SK-N-MC (cell line): ENCODE data around the gene RAB11FIP5.

Experiments used
- DNase-seq: peaks from one replicate; pipeline ENCODE4 v3.0.0-alpha.2; 2011; ENCODE audit warnings: low read depth, low spot score
- H3K27ac ChIP-seq: fragments of 200-600 bp; sonication (generic); 2 replicates; pipeline ENCODE4 v1.5.1; 2016; ENCODE audit warnings: mixed run types
- H3K36me3 ChIP-seq: fragments of 200-600 bp; sonication (generic); 2 replicates; pipeline ENCODE4 v1.6.1; 2017; ENCODE audit warnings: antibody characterized with exemption, low read length, mixed read lengths; ENCODE audit not compliant: insufficient read depth
- H3K4me3 ChIP-seq: fragments of 200-600 bp; sonication (generic); 2 replicates; pipeline ENCODE4 v1.5.1; 2016
- H3K9ac ChIP-seq: fragments of 200-600 bp; sonication (generic); 2 replicates; pipeline ENCODE4 v1.8.0; 2017; ENCODE audit warnings: mixed run types, mixed read lengths; ENCODE audit not compliant: insufficient read length
- H3K9me3 ChIP-seq: fragments of 200-600 bp; sonication (generic); 2 replicates; pipeline ENCODE4 v1.6.1; 2017; ENCODE audit warnings: low read depth, mild to moderate bottlenecking, antibody characterized with exemption, low read length, moderate library complexity, mixed read lengths
- EZH2 ChIP-seq: fragments of 200-600 bp; sonication (generic); IDR thresholded peaks from one replicate; pipeline ENCODE4 v1.6.1; 2017; ENCODE audit warnings: antibody characterized with exemption
- FOXP2 ChIP-seq: optimal IDR thresholded peaks from 2 replicates; pipeline ENCODE3; 2011; ENCODE audit warnings: mild to moderate bottlenecking, moderate library complexity; ENCODE audit not compliant: insufficient read depth; ENCODE audit errors: extremely low read length, control extremely low read depth
- POLR2AphosphoS5 ChIP-seq: IDR thresholded peaks from 2 replicates; pipeline ENCODE4 v1.6.1; 2012; ENCODE audit warnings: mild to moderate bottlenecking, low read depth, low read length, borderline replicate concordance

Gene RAB11FIP5

DNA sequence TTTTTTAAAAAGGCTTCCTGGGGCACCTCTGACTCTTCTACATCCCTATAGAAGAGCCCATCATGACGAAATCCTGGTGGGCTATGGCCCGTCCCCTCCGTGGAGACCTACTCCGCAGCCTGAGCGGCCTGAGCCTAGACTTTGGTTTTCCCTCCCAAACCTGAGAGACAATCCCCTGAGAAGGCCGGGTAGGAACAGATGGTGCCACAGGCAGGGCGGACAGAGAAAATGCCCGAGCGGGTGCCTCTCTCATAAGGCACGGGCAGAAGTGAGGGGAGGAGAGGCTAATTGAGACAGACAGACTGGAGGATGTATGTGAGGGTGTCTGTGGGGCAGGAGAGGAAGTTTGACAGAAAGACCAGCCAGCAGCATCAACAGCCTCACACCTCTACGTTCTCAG lies 21.1 kb downstream of the RAB11FIP5 start:
- Histone ChIP-seq H3K9me3 (no peaks in the 10 kb centered on the region), H3K4me3 (no peak overlapping the region), H3K9ac (no peak overlapping the region), H3K27ac (no peak overlapping the region), H3K36me3 (no peaks in the 10 kb centered on the region; the same call in 1 of the 2 replicates)
- TF ChIP-seq FOXP2, result no peak
- no peak for TF ChIP-seq EZH2
- TF ChIP-seq POLR2AphosphoS5, result no peak
- no peak for DNase-seq

DNA sequence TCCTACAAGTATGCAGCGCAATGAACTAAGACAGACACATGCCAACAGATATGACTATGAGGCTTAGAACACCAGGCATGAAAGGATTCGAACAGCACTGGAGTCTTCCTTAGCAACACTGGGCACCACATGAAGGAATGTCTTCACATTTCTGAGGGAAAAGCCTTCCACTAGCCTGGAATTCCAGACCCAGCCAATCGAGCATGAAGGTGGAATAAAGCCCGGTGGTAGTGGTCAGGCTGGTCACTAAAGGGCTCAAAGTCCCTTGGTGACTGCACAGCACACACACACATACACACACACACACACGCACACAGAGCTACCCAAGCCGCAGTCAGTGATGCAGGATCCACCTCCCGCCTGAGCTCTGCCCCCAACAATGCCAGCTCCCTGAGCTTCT lies 21.6 kb downstream of the RAB11FIP5 start:
- no peak overlapping the region for H3K9ac ChIP-seq
- no peak overlapping the region for H3K4me3 ChIP-seq
- H3K27ac ChIP-seq, result no peak overlapping the region
- no peak for TF ChIP-seq EZH2
- no peak for TF ChIP-seq POLR2AphosphoS5
- TF ChIP-seq FOXP2, result no peak
- DNase-seq, result no peak
- no peaks in the 10 kb centered on the region; the same call in 1 of the 2 replicates for H3K36me3 ChIP-seq
- H3K9me3 ChIP-seq, result no peaks in the 10 kb centered on the region

DNA sequence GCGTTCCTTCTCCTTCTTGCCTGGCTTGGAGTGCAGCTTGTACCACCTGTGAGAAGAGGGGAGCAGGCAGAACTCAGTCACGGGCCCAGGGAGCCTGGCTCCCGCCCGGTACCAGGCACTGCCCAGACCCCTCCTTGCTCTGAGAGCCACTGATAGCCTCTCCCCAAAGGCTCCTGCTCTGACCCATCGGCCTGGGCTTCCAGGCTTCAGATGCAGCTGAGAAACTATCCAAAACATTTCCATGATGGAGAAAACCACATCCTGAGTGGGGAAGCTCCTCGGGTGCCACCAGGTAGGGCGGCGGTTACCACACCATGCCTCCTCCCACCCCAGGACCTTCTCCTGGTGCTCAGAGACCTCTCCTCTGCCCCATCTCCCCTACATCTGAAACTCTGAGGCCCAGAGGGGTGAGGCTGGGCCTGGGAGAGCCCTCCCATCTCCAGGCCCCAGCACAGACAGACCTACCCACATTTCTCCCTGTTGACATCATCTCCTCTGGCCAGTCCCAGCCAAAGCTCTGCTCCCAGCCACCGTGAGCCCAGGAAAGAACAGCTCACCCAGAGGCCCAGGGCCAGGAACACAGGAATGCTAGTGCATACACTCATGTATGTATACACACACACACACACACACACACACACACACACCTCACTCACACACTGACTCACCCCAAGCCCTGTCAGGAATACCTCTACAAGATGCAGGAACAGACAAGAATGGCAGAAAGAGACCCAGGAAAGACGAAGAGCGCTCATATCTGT lies 23.3 kb downstream of the RAB11FIP5 start:
- TF ChIP-seq EZH2 (no peak), POLR2AphosphoS5 (no peak), FOXP2 (no peak)
- Histone ChIP-seq H3K27ac (no peak overlapping the region), H3K9ac (no peak overlapping the region), H3K9me3 (no peaks in the 10 kb centered on the region), H3K36me3 (no peaks in the 10 kb centered on the region; the same call in 1 of the 2 replicates), H3K4me3 (no peak overlapping the region)
- no peak for DNase-seq

DNA sequence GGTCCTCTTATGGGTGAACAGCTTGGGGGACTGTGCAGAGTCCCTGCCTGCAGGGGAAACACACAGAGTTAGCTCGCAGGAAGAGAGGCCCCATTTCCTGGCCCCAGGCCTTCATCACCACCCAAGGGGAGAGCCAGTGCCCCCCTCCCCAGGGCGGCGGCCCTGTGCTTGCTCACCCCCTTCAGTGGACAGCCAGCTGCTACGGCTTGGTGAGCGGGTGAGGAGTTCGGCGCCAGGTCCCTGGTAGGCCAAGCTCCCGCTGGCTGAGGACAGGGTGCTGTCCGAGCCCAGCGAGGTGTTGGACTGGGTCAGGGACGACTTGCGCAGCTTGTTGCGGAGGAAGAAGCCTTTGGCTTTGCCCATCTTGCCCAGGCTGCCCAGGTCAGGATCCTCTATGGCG lies 24.0 kb downstream of the RAB11FIP5 start:
- Histone ChIP-seq H3K9me3 (no peaks in the 10 kb centered on the region), H3K9ac (no peak overlapping the region), H3K4me3 (no peak overlapping the region), H3K27ac (no peak overlapping the region), H3K36me3 (no peaks in the 10 kb centered on the region; the same call in 1 of the 2 replicates)
- TF ChIP-seq FOXP2, result no peak
- no peak for TF ChIP-seq POLR2AphosphoS5
- no peak for TF ChIP-seq EZH2
- no peak for DNase-seq

DNA sequence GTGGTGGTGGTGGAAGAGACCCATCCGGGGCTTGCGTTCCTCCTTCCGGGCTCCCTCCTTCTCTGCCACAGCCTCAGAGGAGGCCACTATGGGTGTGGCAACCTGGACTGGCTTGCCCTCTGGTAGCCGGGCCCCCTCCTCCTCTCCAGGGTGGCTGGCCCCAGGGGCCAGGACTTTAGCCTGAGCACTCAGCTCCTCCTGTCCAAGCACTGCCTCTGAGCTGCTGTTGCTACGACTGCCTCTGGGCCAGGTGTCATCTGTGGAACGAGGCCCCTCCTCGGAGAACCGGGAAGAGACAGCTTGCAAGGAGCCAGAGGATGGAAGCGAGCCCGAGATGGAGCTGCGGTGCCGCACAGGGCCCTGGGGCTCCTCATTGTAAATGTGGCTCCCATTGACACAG lies 24.5 kb downstream of the RAB11FIP5 start:
- Histone ChIP-seq H3K9ac (no peak overlapping the region), H3K27ac (no peak overlapping the region), H3K36me3 (no peaks in the 10 kb centered on the region; the same call in 1 of the 2 replicates), H3K9me3 (no peaks in the 10 kb centered on the region), H3K4me3 (no peak overlapping the region)
- DNase-seq, result no peak
- TF ChIP-seq EZH2 (no peak), FOXP2 (no peak), POLR2AphosphoS5 (no peak)

DNA sequence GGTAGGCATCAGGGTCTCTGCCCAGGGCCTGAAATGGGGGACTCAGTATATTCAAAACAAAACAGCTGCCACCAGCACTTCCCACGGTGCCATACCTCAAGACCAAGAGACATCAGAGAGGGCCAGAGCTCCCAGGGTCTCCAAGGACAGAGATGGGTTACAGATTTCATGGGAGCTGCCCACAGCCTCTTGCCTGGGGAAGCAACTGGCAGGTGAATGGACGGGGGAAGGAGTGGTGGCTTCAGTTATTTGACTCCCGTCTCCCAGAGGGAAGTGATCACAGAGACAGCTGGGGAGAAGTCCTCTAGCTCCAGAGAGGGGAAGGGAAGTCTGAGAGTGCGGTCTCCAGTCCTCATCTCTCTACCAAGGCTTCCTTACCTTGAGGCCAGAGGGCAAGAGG lies 25.4 kb downstream of the RAB11FIP5 start:
- no peak for DNase-seq
- no peaks in the 10 kb centered on the region; the same call in 1 of the 2 replicates for H3K36me3 ChIP-seq
- no peak overlapping the region for H3K27ac ChIP-seq
- H3K4me3 ChIP-seq, result no peak overlapping the region
- no peak overlapping the region for H3K9ac ChIP-seq
- no peaks in the 10 kb centered on the region for H3K9me3 ChIP-seq
- TF ChIP-seq FOXP2 (no peak), POLR2AphosphoS5 (no peak), EZH2 (no peak)

DNA sequence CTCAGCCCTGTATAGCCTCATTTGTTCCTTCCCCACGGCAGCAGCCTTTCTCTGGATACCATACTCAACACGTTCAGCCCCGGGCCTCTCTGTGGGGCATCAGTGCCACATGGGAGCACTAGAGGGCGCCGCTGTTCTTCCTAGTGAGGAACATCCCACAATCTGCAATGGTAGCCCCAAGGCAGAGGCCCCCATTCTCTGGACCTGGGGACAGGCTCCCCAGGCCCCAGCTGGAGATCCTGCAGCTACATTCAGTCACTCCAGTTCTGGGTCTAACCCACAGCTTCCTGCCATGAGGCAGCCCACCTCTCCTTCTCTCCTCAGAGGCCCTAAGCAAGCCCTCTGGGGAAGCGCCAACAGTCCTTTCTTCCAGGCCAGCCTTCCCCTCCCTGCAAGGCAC lies 27.1 kb downstream of the RAB11FIP5 start:
- Histone ChIP-seq H3K9ac (no peak overlapping the region), H3K36me3 (no peaks in the 10 kb centered on the region; the same call in 1 of the 2 replicates), H3K4me3 (no peak overlapping the region), H3K9me3 (no peaks in the 10 kb centered on the region), H3K27ac (no peak overlapping the region)
- no peak for TF ChIP-seq FOXP2
- TF ChIP-seq POLR2AphosphoS5, result no peak
- TF ChIP-seq EZH2, result no peak
- no peak for DNase-seq

DNA sequence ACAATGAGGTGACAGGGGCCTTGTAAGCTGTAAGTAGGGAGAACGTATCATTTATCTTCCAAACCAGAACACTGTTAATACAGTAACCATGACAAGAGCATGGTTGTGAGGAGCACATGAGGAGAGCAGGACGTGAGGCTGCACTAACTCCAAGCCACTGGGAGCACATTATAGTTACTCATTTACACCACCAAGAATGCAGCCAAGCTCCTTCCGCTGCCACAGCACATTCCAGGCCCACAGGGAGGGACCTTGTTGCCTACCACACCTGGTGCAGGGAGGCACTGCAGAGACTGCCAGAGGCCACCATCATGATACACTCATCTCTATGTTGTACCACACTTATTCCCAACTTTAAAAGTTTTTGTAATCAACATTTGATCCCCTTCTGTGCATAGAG lies 27.8 kb downstream of the RAB11FIP5 start:
- Histone ChIP-seq H3K4me3 (no peak overlapping the region), H3K9ac (no peak overlapping the region), H3K36me3 (no peaks in the 10 kb centered on the region; the same call in 1 of the 2 replicates), H3K27ac (no peak overlapping the region), H3K9me3 (no peaks in the 10 kb centered on the region)
- DNase-seq, result no peak
- no peak for TF ChIP-seq EZH2
- no peak for TF ChIP-seq POLR2AphosphoS5
- no peak for TF ChIP-seq FOXP2
